Measurements from ENCODE around the gene ELSPBP1.

DNA sequence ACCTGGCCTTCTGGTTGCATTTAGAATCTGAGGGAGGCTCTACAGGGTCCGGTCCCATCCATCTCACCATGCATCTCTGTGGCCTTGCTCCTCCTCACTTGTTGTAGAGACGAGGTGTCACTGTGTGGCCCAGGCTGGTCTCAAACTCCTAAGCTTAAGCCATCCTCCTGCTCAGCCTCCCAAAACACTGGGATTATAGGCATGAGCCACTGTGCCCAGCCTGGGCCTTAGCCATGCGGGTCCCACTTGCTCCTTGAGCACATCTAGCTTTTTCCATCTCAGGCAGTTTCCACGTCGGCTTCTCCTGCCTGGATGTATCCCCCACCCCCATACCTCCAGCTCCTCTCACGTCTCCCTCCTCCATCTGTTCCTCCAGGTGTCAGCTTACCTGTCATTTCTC is 9.8 kb downstream of the ELSPBP1 start:
- TF ChIP-seq RARB (CRISPR knock-in tag; IDR thresholded peaks at IDR 0.05) = no peak
- TF ChIP-seq, protein P1, sequence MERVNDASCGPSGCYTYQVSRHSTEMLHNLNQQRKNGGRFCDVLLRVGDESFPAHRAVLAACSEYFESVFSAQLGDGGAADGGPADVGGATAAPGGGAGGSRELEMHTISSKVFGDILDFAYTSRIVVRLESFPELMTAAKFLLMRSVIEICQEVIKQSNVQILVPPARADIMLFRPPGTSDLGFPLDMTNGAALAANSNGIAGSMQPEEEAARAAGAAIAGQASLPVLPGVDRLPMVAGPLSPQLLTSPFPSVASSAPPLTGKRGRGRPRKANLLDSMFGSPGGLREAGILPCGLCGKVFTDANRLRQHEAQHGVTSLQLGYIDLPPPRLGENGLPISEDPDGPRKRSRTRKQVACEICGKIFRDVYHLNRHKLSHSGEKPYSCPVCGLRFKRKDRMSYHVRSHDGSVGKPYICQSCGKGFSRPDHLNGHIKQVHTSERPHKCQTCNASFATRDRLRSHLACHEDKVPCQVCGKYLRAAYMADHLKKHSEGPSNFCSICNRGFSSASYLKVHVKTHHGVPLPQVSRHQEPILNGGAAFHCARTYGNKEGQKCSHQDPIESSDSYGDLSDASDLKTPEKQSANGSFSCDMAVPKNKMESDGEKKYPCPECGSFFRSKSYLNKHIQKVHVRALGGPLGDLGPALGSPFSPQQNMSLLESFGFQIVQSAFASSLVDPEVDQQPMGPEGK (CRISPR knock-in tag; IDR thresholded peaks at IDR 0.05; ENCODE audit: borderline replicate concordance) = no peak
- TF ChIP-seq ZNF565 (CRISPR knock-in tag; conservative IDR thresholded peaks at IDR 0.05; ENCODE audit: low read depth) = no peak
- TF ChIP-seq, protein P2, sequence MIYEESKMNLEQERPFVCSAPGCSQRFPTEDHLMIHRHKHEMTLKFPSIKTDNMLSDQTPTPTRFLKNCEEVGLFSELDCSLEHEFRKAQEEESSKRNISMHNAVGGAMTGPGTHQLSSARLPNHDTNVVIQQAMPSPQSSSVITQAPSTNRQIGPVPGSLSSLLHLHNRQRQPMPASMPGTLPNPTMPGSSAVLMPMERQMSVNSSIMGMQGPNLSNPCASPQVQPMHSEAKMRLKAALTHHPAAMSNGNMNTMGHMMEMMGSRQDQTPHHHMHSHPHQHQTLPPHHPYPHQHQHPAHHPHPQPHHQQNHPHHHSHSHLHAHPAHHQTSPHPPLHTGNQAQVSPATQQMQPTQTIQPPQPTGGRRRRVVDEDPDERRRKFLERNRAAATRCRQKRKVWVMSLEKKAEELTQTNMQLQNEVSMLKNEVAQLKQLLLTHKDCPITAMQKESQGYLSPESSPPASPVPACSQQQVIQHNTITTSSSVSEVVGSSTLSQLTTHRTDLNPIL (CRISPR knock-in tag; IDR thresholded peaks at IDR 0.05; ENCODE audit: low read depth) = no peak
- TF ChIP-seq GLIS3 (CRISPR knock-in tag; IDR thresholded peaks at IDR 0.05) = no peak
- no peak for TF ChIP-seq OSR1 (CRISPR knock-in tag; IDR thresholded peaks at IDR 0.05)
- TF ChIP-seq, protein P3, sequence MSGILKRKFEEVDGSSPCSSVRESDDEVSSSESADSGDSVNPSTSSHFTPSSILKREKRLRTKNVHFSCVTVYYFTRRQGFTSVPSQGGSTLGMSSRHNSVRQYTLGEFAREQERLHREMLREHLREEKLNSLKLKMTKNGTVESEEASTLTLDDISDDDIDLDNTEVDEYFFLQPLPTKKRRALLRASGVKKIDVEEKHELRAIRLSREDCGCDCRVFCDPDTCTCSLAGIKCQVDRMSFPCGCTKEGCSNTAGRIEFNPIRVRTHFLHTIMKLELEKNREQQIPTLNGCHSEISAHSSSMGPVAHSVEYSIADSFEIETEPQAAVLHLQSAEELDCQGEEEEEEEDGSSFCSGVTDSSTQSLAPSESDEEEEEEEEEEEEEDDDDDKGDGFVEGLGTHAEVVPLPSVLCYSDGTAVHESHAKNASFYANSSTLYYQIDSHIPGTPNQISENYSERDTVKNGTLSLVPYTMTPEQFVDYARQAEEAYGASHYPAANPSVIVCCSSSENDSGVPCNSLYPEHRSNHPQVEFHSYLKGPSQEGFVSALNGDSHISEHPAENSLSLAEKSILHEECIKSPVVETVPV (CRISPR knock-in tag; IDR thresholded peaks at IDR 0.05) = no peak
- no peak for TF ChIP-seq ZFP30 (CRISPR knock-in tag; IDR thresholded peaks at IDR 0.05)
- TF ChIP-seq ESRRG (CRISPR knock-in tag; IDR thresholded peaks at IDR 0.05) = no peak
- TF ChIP-seq ISL1 (CRISPR knock-in tag; IDR thresholded peaks at IDR 0.05) = no peak
- TF ChIP-seq, protein P4, sequence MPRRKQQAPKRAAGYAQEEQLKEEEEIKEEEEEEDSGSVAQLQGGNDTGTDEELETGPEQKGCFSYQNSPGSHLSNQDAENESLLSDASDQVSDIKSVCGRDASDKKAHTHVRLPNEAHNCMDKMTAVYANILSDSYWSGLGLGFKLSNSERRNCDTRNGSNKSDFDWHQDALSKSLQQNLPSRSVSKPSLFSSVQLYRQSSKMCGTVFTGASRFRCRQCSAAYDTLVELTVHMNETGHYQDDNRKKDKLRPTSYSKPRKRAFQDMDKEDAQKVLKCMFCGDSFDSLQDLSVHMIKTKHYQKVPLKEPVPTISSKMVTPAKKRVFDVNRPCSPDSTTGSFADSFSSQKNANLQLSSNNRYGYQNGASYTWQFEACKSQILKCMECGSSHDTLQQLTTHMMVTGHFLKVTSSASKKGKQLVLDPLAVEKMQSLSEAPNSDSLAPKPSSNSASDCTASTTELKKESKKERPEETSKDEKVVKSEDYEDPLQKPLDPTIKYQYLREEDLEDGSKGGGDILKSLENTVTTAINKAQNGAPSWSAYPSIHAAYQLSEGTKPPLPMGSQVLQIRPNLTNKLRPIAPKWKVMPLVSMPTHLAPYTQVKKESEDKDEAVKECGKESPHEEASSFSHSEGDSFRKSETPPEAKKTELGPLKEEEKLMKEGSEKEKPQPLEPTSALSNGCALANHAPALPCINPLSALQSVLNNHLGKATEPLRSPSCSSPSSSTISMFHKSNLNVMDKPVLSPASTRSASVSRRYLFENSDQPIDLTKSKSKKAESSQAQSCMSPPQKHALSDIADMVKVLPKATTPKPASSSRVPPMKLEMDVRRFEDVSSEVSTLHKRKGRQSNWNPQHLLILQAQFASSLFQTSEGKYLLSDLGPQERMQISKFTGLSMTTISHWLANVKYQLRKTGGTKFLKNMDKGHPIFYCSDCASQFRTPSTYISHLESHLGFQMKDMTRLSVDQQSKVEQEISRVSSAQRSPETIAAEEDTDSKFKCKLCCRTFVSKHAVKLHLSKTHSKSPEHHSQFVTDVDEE (CRISPR knock-in tag; IDR thresholded peaks at IDR 0.05) = no peak
- no peak for TF ChIP-seq ZNF70 (CRISPR knock-in tag; IDR thresholded peaks at IDR 0.05)
- no peak for TF ChIP-seq PPARA (CRISPR knock-in tag; IDR thresholded peaks at IDR 0.05; ENCODE audit: borderline replicate concordance)
- no peak for TF ChIP-seq CSDC2 (CRISPR knock-in tag; IDR thresholded peaks at IDR 0.05)
